Upper lobe of left lung (tissue), 6 donors: ENCODE results near the gene SYCE3. TPM values are rescaled to one million over a fixed set of nuclear protein-coding genes. Genes with fewer than 3 reads are reported as not detected.
A peak's percentile ranks its signal among the peaks of the same experiment; 100 is the strongest.
"Not testable (repeated sequence)": the region's sequence is repeated elsewhere in the genome, so short reads cannot be mapped to it uniquely, and the experiment has no call there.

ENCODE experiments used
- ATAC-seq, 2 donors: fragments of 200-7000 bp; cut with Tn5 transposase; one replicate each; pipeline ENCODE4 v1.9.1; 2022; ENCODE audit warnings: mild to moderate bottlenecking in 2 of 2, moderate library complexity in 2 of 2; ENCODE audit not compliant: low FRiP score in 2 of 2
- DNase-seq, 2 donors: peaks; one replicate each; pipeline ENCODE4 v3.0.0-alpha.2; 2019 to 2020
- H3K27ac ChIP-seq, 4 donors: fragments of 200-600 bp; sonication (generic); one replicate each; pipeline ENCODE4 v1.5.1; 2016 to 2019
- H3K27me3 ChIP-seq, 4 donors: fragments of 200-600 bp; sonication (generic); one replicate each; pipeline ENCODE4 v1.5.1; 2017 to 2019
- H3K36me3 ChIP-seq, 4 donors: fragments of 200-600 bp; sonication (generic); one replicate each; pipeline ENCODE4 v1.5.1; 2016 to 2019
- H3K4me1 ChIP-seq, 4 donors: fragments of 200-600 bp; sonication (generic); one replicate each; pipeline ENCODE4 v1.5.1; 2018 to 2019
- H3K4me3 ChIP-seq, 4 donors: fragments of 200-600 bp; sonication (generic); one replicate each; pipeline ENCODE4 v1.5.1; 2017 to 2019; ENCODE audit warnings: mild to moderate bottlenecking in 2 of 4, moderate library complexity in 1 of 4
- H3K9me3 ChIP-seq, 4 donors: fragments of 200-600 bp; sonication (generic); one replicate each; pipeline ENCODE4 v1.5.1; 2018 to 2019
- CTCF ChIP-seq, 6 experiments: fragments of 450-650 bp in 4 of 6; fragments of 200-600 bp in 2 of 6; sonication (generic) in 2 of 6; IDR thresholded peaks; one replicate each; pipeline ENCODE4 v1.5.1; 2016 to 2019; ENCODE audit warnings: antibody characterized with exemption in 6 of 6
- EP300 ChIP-seq, 4 donors: sonication (generic); formaldehyde crosslinking; IDR thresholded peaks; one replicate each; pipeline ENCODE4 v1.5.1; 2017; ENCODE audit warnings: antibody characterized with exemption in 4 of 4, control low read depth in 2 of 4
- POLR2A ChIP-seq, 4 donors: fragments of 450-650 bp; IDR thresholded peaks; one replicate each; pipeline ENCODE4 v1.5.1; 2016 to 2017; ENCODE audit warnings: antibody characterized with exemption in 4 of 4, mild to moderate bottlenecking in 2 of 4
- POLR2AphosphoS5 ChIP-seq, 2 donors: sonication (generic); formaldehyde crosslinking; IDR thresholded peaks; one replicate each; pipeline ENCODE4 v1.5.1; 2017; ENCODE audit warnings: antibody characterized with exemption in 2 of 2
- WGBS, 2 donors: methylation state at CpG; one replicate each; pipeline ENCODE4 v1.1.5; 2017 to 2018; 5-methylcytosine and 5-hydroxymethylcytosine counted together
- total RNA-seq, 6 donors: library from RNA; depleted of rRNA in 4 of 6; stranded (reverse); fragments of >200 nt in 4 of 6; gene quantifications; one replicate each; pipeline versions ENCODE4 v1.1.0 to v1.2.1, GENCODE V29; 2016 to 2021
- donor health status: DM: no; HTN: no; CAD: no; lungs with moderate emphysema.
- donor health status: DM: no; HTN: yes; CAD: no; lungs with severe emphysema.

The SYCE3 gene
- total RNA-seq, 6 donors from 2014 or later = 3.4 TPM; not detected in 5

DNA sequence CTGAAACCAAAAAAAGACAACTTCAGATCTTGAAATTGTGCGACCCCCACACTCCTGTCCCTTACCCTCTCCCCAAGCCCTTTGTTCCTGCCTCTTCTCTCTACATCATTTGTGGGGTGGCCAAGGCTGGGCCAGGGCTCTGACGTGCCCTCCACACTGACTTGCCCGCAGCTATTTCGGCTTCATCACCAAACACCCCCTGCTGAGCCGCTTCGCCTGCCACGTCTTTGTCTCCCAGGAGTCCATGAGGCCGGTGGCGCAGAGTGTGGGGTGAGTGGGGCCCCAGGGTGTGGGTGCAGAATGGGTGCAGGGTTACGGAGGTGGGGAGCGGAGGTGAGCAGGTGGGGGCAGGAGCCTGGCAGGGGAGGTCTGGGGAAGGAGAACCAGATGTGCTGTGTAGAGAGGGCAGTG lies 47.3 kb upstream of the SYCE3 start:
- peaks cover 0 to 17% (median 11%) of the 10 kb centered on the region in 4 donors for H3K4me1 ChIP-seq
- peak in 1 of 2 donors; percentile 62 for DNase-seq
- H3K9me3 ChIP-seq = no peaks in the 10 kb centered on the region
- WGBS, 2 donors = 90 to 91% methylated on average over 10 to 11 of the region's 11 CpGs
- H3K4me3 ChIP-seq = no peak overlapping the region
- H3K27ac ChIP-seq = no peak overlapping the region
- no peaks in the 10 kb centered on the region for H3K27me3 ChIP-seq
- ATAC-seq = no peak
- TF ChIP-seq CTCF (IDR thresholded peaks at IDR 0.05) = no peak
- no peak for TF ChIP-seq POLR2A (IDR thresholded peaks at IDR 0.05)
- TF ChIP-seq POLR2AphosphoS5 (IDR thresholded peaks at IDR 0.05) = no peak
- no peak for TF ChIP-seq EP300 (IDR thresholded peaks at IDR 0.05)
- no peaks in the 10 kb centered on the region for H3K36me3 ChIP-seq

DNA sequence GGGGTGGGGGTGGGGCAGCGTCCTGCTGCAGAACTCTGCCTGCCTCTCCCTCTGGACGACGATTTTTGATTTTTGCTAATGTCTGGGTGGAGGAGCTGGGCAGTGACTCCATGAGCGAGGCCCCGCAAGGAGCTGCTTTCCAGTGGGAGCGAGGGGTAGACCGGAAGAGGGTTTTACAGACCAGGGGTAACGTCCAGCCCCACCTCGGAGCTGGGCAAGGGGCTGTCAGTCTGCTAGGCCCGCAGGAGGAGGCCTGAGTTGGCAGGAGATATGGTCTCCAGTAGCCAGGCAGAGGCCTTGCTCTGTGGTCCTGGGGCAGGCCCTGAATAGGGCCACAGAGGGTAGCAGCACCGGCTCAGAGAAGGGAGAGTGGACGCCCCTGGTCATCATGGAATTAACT lies 46.9 kb upstream of the SYCE3 start:
- Histone ChIP-seq H3K36me3 (no peaks in the 10 kb centered on the region), H3K4me1 (peaks cover 0 to 17% (median 11%) of the 10 kb centered on the region in 4 donors), H3K9me3 (no peaks in the 10 kb centered on the region), H3K27ac (no peak overlapping the region), H3K27me3 (peaks cover 0 to 3% (median 0%) of the 10 kb centered on the region in 4 donors), H3K4me3 (no peak overlapping the region)
- DNase-seq (peak; percentile 10 to 42), ATAC-seq (no peak)
- 85 to 93% methylated on average over 4 to 12 of the region's 12 CpGs for WGBS, 2 donors
- TF ChIP-seq POLR2A (IDR thresholded peaks at IDR 0.05) (no peak), CTCF (IDR thresholded peaks at IDR 0.05) (no peak), EP300 (IDR thresholded peaks at IDR 0.05) (no peak), POLR2AphosphoS5 (IDR thresholded peaks at IDR 0.05) (no peak)

DNA sequence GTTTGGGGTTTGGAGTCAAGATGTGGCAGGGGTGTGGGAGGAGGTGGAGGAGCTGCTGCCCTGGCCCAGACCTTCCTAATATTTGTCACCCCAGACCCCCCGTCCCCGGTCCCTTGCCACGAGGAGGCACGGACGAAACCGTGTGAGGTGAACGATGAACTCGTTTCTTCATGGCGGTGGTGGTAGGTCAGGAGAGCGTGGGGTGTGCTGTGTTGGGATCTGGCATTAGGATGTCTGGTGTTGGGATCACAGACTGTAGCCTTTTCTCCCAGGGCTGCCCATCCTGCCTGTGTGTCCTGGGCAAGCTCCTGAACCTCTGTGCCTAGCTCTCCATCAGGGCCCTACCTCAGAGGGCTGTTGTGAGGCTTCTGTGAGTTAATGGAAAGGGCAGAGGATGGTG lies 46.3 kb upstream of the SYCE3 start:
- 85 to 92% methylated on average over 10 of the region's 10 CpGs for WGBS, 2 donors
- H3K27ac ChIP-seq = no peak overlapping the region
- DNase-seq = peak; percentile 8 to 52

GRCh38 chr22:50608058-50608840 lies 45.5 kb upstream of the SYCE3 start:
- H3K4me1 ChIP-seq = peaks cover 0 to 16% (median 7%) of the 10 kb centered on the region in 4 donors
- DNase-seq = peak; percentile 0 to 74
- peaks cover 0 to 12% (median 8%) of the 10 kb centered on the region in 4 donors for H3K27me3 ChIP-seq
- H3K4me3 ChIP-seq, H3K27ac ChIP-seq, ATAC-seq, H3K9me3 ChIP-seq, H3K36me3 ChIP-seq: not testable (repeated sequence)
- 80 to 87% methylated on average over 38 of the region's 39 CpGs for WGBS, 2 donors

More for the DNA sequence above, 46.3 kb upstream of the SYCE3 start:
- no peak for ATAC-seq
- Histone ChIP-seq H3K4me1 (peaks cover 0 to 17% (median 11%) of the 10 kb centered on the region in 4 donors), H3K9me3 (no peaks in the 10 kb centered on the region), H3K36me3 (no peaks in the 10 kb centered on the region), H3K4me3 (no peak overlapping the region), H3K27me3 (peaks cover 0 to 5% (median 2%) of the 10 kb centered on the region in 4 donors)
- TF ChIP-seq POLR2AphosphoS5 (IDR thresholded peaks at IDR 0.05) (no peak), EP300 (IDR thresholded peaks at IDR 0.05) (no peak), CTCF (IDR thresholded peaks at IDR 0.05) (no peak), POLR2A (IDR thresholded peaks at IDR 0.05) (no peak)

GRCh38 chr22:50607659-50608020 lies 44.9 kb upstream of the SYCE3 start:
- H3K36me3 ChIP-seq = no peaks in the 10 kb centered on the region
- 71 to 77% methylated on average over 6 of the region's 6 CpGs for WGBS, 2 donors
- peaks cover 0 to 17% (median 13%) of the 10 kb centered on the region in 4 donors for H3K27me3 ChIP-seq
- TF ChIP-seq EP300 (IDR thresholded peaks at IDR 0.05) = no peak
- TF ChIP-seq POLR2AphosphoS5 (IDR thresholded peaks at IDR 0.05) = no peak
- TF ChIP-seq POLR2A (IDR thresholded peaks at IDR 0.05) = no peak
- TF ChIP-seq CTCF (IDR thresholded peaks at IDR 0.05) = no peak
- no peaks in the 10 kb centered on the region for H3K9me3 ChIP-seq
- H3K4me1 ChIP-seq = peaks cover 0 to 10% (median 2%) of the 10 kb centered on the region in 4 donors
- H3K27ac ChIP-seq = no peak overlapping the region
- DNase-seq (no peak), ATAC-seq (no peak)
- H3K4me3 ChIP-seq = no peak overlapping the region
